ENCODE results near the gene DPH6. TPM values are rescaled to one million over a fixed set of nuclear protein-coding genes. Genes with fewer than 3 reads are reported as not detected.
"Not testable (repeated sequence)": the region's sequence is repeated elsewhere in the genome, so short reads cannot be mapped to it uniquely, and the experiment has no call there.

The DPH6 gene
- total RNA-seq, 2 donors from 2014 or later: 14.8 to 15.3 TPM

DNA sequence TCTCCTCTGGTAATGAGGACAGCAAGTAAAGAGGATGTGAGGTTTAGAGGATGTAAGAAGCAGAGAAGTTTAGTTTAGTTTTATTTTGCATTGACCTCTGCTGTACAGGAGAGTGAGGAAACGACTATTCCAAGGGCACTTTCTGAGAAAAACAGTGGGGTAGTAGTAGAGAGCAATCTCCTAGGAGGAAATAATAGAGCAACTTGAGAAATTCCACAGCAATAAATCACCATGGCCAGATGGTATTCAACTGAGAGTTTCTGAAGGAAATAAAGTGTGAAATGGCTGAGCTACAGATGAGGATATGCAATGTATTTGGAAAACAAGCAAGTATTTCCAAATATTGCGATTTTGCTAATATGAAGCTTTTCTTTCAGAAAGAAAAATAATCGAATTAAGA is 118.9 kb downstream of the DPH6 start:
- no peaks in the 10 kb centered on the region for H3K27me3 ChIP-seq
- no peak overlapping the region for H3K27ac ChIP-seq
- no peaks in the 10 kb centered on the region for H3K36me3 ChIP-seq
- no peaks in the 10 kb centered on the region for H3K4me1 ChIP-seq
- no peak for DNase-seq
- TF ChIP-seq, protein P1, sequence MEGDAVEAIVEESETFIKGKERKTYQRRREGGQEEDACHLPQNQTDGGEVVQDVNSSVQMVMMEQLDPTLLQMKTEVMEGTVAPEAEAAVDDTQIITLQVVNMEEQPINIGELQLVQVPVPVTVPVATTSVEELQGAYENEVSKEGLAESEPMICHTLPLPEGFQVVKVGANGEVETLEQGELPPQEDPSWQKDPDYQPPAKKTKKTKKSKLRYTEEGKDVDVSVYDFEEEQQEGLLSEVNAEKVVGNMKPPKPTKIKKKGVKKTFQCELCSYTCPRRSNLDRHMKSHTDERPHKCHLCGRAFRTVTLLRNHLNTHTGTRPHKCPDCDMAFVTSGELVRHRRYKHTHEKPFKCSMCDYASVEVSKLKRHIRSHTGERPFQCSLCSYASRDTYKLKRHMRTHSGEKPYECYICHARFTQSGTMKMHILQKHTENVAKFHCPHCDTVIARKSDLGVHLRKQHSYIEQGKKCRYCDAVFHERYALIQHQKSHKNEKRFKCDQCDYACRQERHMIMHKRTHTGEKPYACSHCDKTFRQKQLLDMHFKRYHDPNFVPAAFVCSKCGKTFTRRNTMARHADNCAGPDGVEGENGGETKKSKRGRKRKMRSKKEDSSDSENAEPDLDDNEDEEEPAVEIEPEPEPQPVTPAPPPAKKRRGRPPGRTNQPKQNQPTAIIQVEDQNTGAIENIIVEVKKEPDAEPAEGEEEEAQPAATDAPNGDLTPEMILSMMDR (IDR thresholded peaks at IDR 0.05): no peak
- H3K9me3 ChIP-seq: no peaks in the 10 kb centered on the region
- H3K4me3 ChIP-seq: no peak overlapping the region
- no peak overlapping the region for H3K9ac ChIP-seq (ENCODE audit: low read depth in 2 of 2, low read length in 2 of 2)
- intact Hi-C loops (cut with DNase I): no loop called here

DNA sequence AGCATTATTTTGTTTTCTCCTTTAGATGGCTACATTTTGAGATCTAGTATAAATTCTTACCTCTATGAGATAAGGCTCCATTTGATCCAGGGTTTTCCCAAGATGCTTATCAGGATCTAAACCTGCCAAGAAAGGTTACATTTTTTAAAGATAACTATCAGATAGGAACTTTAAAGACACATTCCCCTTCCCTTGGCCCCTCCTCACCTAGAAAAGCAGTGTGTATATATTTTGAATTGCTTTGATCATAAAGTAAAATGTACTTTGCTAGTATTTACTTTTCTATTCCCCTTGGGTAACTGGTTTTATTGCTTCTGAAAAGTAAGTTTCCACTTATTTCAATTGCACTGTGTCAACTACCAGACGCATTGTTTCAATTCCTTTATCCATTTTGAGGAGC is 135.2 kb downstream of the DPH6 start:
- intact Hi-C loops (cut with DNase I): no loop called here
- Histone ChIP-seq H3K27me3 (no peaks in the 10 kb centered on the region), H3K4me1 (no peaks in the 10 kb centered on the region), H3K9me3 (no peaks in the 10 kb centered on the region), H3K4me3 (no peak overlapping the region), H3K27ac (no peak overlapping the region), H3K9ac (ENCODE audit: low read depth in 2 of 2, low read length in 2 of 2) (no peak overlapping the region), H3K36me3 (no peaks in the 10 kb centered on the region)
- TF ChIP-seq, protein P1 (IDR thresholded peaks at IDR 0.05): no peak
- DNase-seq: no peak

DNA sequence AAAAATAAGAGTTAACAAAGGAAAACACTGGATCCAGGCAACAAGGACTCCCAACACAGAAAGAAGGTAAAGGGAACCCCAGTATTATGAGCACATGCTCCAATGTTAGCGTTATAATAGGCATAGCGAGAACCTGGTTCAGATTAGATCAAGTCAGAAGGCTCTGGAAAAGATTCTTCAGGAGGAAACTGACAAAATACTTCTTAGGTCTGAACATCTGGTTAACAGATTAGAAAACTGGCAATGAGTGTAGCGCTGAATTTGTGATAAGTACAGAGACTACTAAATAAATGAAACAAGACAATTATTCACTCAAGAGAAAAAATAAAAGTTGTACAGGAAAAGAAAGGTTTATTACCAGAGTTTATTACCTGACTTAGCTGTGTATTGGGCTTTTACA is 146.1 kb downstream of the DPH6 start:
- no peaks in the 10 kb centered on the region for H3K36me3 ChIP-seq
- H3K27me3 ChIP-seq: no peaks in the 10 kb centered on the region
- no peaks in the 10 kb centered on the region for H3K9me3 ChIP-seq
- H3K27ac ChIP-seq: no peak overlapping the region
- H3K4me1 ChIP-seq: no peaks in the 10 kb centered on the region
- H3K9ac ChIP-seq (ENCODE audit: low read depth in 2 of 2, low read length in 2 of 2): no peak overlapping the region
- TF ChIP-seq, protein P1 (IDR thresholded peaks at IDR 0.05): no peak
- no peak for DNase-seq
- intact Hi-C loops (cut with DNase I): no loop called here
- H3K4me3 ChIP-seq: no peak overlapping the region

DNA sequence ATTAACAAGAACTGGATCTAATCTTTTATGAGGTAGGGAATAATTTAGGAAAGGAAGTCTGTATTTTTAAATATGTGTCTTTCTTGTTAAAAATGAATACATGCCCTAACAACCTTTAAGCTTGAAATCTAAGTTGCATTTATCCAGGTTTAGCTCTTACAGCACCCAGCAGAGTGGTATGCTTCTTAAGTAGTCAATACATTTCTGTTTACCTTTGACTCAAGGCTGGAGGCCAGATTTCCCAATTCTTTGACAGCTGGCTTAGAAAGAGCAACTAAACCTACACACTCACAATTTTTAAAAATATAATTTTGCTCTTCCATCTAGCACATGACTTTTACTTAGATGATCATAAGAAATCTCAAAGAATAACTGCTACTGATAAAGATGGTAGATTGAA is 148.9 kb downstream of the DPH6 start:
- H3K4me3 ChIP-seq: no peak overlapping the region
- H3K27me3 ChIP-seq: no peaks in the 10 kb centered on the region
- no peaks in the 10 kb centered on the region for H3K4me1 ChIP-seq
- H3K9me3 ChIP-seq: no peaks in the 10 kb centered on the region
- intact Hi-C loops (cut with DNase I): no loop called here
- DNase-seq: no peak
- H3K9ac ChIP-seq (ENCODE audit: low read depth in 2 of 2, low read length in 2 of 2): no peak overlapping the region
- TF ChIP-seq, protein P1 (IDR thresholded peaks at IDR 0.05): no peak
- H3K36me3 ChIP-seq: no peaks in the 10 kb centered on the region
- no peak overlapping the region for H3K27ac ChIP-seq

DNA sequence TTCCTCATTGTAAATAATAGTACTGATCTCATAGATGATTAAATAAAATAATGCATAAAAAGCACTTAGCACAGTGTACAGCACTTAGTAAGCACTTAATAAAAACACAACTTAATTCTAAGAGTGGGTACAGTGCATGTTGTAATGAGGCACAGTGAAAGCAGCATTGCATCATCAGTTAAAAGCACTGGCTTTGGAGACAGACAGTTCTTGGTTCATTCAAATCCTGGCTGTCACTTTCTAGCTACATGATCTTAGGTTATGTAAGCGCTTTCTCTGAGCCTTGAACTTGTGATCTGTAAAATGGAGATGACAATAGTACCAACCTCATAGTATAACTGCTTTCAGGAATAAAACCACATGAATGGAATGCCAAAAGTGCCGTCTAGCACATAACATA is 151.5 kb downstream of the DPH6 start:
- no peak for DNase-seq
- TF ChIP-seq, protein P1 (IDR thresholded peaks at IDR 0.05): no peak
- Histone ChIP-seq H3K27ac (no peak overlapping the region), H3K27me3 (no peaks in the 10 kb centered on the region), H3K9ac (ENCODE audit: low read depth in 2 of 2, low read length in 2 of 2) (no peak overlapping the region), H3K4me1 (no peaks in the 10 kb centered on the region), H3K36me3 (no peaks in the 10 kb centered on the region), H3K9me3 (no peaks in the 10 kb centered on the region), H3K4me3 (no peak overlapping the region)
- intact Hi-C loops (cut with DNase I): no loop called here

DNA sequence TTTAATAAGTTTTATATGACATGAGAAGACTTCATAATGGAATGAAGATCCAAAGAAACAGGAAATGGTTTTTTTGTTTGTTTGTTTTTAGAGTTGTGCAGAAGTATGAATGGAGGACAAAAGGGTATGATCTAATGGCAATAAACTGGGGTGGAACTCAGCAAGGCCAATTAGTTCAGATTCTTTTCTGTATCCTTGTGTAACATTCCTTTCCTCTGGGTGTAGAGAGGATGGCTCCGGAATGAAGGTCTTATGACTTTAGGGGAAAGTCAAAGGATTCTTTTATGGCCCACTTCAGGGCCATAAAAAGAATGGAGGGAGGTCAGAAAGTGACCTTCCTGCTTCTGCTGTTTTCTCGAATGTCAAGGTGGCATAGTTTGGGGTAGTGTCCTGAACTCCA is 152.6 kb downstream of the DPH6 start:
- intact Hi-C loops (cut with DNase I): no loop called here
- H3K4me1 ChIP-seq: no peaks in the 10 kb centered on the region
- no peak overlapping the region for H3K27ac ChIP-seq
- H3K9me3 ChIP-seq: no peaks in the 10 kb centered on the region
- H3K27me3 ChIP-seq: no peaks in the 10 kb centered on the region
- no peak overlapping the region for H3K9ac ChIP-seq (ENCODE audit: low read depth in 2 of 2, low read length in 2 of 2)
- peak; percentile 21 for DNase-seq
- no peak overlapping the region for H3K4me3 ChIP-seq
- H3K36me3 ChIP-seq: no peaks in the 10 kb centered on the region
- TF ChIP-seq, protein P1 (IDR thresholded peaks at IDR 0.05): no peak

DNA sequence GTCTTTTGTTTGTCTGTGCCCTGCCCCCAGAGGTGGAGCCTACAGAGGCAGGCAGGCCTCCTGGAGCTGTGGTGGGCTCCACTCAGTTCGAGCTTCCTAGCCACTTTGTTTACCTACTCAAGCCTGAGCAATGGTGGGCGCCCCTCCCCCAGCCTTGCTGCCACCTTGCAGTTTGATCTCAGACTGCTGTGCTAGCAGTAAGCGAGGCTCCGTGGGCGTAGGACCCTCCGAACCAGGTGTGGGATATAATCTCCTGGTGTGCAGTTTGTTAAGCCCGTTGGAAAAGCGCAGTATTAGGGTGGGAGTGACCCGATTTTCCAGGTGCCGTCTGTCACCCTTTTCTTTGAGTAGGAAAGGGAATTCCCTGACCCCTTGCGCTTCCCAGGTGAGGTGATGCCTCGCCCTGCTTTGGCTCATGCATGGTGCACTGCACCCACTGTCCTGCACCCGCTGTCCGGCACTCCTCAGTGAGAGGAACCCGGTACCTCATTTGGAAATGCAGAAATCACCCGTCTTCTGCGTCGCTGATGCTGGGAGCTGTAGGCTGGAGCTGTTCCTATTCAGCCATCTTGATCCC is 154.5 kb downstream of the DPH6 start:
- intact Hi-C loops (cut with DNase I); H3K27ac ChIP-seq; DNase-seq: not testable (repeated sequence)

More for the DNA sequence above, 154.5 kb downstream of the DPH6 start:
- H3K27me3 ChIP-seq; H3K36me3 ChIP-seq; H3K4me3 ChIP-seq; H3K9ac ChIP-seq (ENCODE audit: low read depth in 2 of 2, low read length in 2 of 2); H3K9me3 ChIP-seq; H3K4me1 ChIP-seq: not testable (repeated sequence)
